Stimulated activated effector memory CD8-positive, alpha-beta T cell treated with anti-CD3 and anti-CD28 coated beads, Interleukin-12 subunit alpha, Interleukin-12 subunit beta, amount 100 ng/mL, for 72 hours (primary cell): ENCODE data around the gene SAMD4A.
"Not testable (repeated sequence)": the region's sequence is repeated elsewhere in the genome, so short reads cannot be mapped to it uniquely, and the experiment has no call there.

ENCODE experiments used
- ATAC-seq: fragments of 150-1000 bp; cut with Tn5 transposase; 2 replicates; pipeline ENCODE4 v1.10.0; 2021
- DNase-seq, 2 donors: peaks; one replicate each; pipeline ENCODE4 v3.0.0; 2021 to 2022; ENCODE audit warnings: low spot score in 2 of 2
- H3K27ac Mint-ChIP-seq: one replicate; pipeline ENCODE4 v1.8.0; 2022; ENCODE audit warnings: mild to moderate bottlenecking, mixed read lengths
- H3K36me3 Mint-ChIP-seq: one replicate; pipeline ENCODE4 v1.8.0; 2022; ENCODE audit warnings: mild to moderate bottlenecking, mixed read lengths
- H3K4me1 Mint-ChIP-seq: one replicate; pipeline ENCODE4 v1.8.0; 2022; ENCODE audit warnings: mixed read lengths
- H3K4me3 Mint-ChIP-seq: one replicate; pipeline ENCODE4 v1.8.0; 2022; ENCODE audit warnings: mild to moderate bottlenecking, mixed read lengths
- H3K9me3 Mint-ChIP-seq: one replicate; pipeline ENCODE4 v1.8.0; 2022; ENCODE audit warnings: mixed read lengths

The SAMD4A gene

DNA sequence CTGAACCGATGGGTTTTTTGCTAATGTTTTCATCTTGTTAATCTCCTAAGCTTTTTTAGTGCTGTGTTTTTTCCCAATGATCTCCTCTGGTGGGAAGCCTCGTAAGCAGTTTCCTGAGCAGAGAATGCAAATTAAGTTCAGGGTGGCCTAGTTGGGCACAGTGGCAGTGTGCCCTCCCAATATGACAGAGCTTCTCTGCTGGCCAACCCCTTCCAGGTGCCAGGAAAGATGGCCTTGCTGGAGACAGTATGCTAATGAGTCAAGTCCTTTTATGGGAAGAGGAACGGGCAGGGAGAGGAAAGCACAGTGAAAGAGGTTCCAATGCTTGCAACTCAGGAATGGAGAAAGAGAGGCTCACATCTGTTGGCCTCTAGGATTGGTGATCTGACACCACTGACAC is 219.9 kb downstream of the SAMD4A start:
- Mint-ChIP-seq H3K4me1 (no peaks in the 10 kb centered on the region), H3K9me3 (no peaks in the 10 kb centered on the region), H3K27ac (no peak overlapping the region), H3K4me3 (no peak overlapping the region), H3K36me3 (no peaks in the 10 kb centered on the region)
- no peak for DNase-seq
- ATAC-seq = no peak

DNA sequence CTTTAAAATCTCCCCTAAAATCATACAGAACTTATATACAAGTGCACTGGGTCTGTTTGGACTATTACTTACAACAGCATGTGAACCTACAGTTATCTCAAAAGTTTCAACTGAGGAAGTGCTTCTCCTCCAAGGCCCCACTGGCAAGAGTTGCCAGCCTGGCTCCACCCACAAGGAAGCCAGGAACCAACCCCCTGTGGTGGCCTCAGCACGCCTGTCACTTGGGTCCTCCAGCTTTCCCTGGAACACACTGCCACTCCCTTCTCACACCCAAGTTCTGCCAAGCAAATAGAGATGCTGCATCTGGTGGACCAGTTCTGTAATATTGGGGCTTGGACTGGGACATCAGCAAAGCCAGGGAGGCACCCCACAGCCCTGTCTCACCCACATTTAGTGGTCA is 220.3 kb downstream of the SAMD4A start:
- DNase-seq (no peak), ATAC-seq (no peak)
- H3K27ac Mint-ChIP-seq = no peak overlapping the region
- H3K4me3 Mint-ChIP-seq = no peak overlapping the region
- no peaks in the 10 kb centered on the region for H3K4me1 Mint-ChIP-seq
- H3K9me3 Mint-ChIP-seq = no peaks in the 10 kb centered on the region
- H3K36me3 Mint-ChIP-seq = no peaks in the 10 kb centered on the region

DNA sequence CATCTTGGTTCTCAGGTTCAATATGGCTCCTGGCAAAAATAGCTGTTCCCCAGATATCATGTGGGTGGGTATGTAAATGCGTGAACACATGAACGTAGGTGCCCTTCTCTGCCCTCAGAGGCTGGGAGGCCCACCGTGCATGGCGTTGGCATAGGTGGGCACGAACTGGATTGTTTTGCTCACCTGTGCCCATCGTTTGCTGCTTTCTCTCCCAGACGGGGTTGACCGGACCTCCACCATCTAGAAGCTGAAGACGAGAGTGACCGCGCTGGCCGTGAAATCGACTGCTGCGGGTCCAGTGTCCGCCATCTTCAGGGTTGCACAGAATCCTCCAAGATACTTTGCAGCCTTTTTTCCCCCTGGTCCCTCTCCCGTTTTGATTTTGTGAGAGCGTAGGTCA is 221.8 kb downstream of the SAMD4A start:
- Mint-ChIP-seq H3K9me3 (no peaks in the 10 kb centered on the region), H3K4me3 (no peak overlapping the region), H3K27ac (no peak overlapping the region), H3K36me3 (no peaks in the 10 kb centered on the region), H3K4me1 (no peaks in the 10 kb centered on the region)
- ATAC-seq = no peak
- DNase-seq = no peak

DNA sequence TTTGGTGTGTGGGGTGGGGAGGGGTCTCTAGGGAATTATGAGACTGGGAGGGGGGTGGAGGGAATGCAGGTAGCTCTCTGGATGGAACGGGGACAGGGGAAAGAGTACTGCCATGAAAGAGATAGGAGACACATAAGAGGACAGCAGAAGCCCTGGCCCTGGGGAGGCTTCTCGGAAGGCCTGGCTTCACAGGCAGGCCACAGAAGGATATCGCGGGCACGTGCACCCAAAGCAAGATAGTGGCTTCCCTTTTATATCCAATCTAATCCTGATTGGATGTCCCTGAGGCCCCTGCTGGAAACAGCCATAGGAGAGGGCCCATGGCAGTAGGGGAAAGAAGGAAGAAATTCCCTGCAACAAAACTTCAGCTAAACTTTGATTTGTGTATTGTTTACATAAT is 222.2 kb downstream of the SAMD4A start:
- H3K9me3 Mint-ChIP-seq = no peaks in the 10 kb centered on the region
- no peak for DNase-seq

DNA sequence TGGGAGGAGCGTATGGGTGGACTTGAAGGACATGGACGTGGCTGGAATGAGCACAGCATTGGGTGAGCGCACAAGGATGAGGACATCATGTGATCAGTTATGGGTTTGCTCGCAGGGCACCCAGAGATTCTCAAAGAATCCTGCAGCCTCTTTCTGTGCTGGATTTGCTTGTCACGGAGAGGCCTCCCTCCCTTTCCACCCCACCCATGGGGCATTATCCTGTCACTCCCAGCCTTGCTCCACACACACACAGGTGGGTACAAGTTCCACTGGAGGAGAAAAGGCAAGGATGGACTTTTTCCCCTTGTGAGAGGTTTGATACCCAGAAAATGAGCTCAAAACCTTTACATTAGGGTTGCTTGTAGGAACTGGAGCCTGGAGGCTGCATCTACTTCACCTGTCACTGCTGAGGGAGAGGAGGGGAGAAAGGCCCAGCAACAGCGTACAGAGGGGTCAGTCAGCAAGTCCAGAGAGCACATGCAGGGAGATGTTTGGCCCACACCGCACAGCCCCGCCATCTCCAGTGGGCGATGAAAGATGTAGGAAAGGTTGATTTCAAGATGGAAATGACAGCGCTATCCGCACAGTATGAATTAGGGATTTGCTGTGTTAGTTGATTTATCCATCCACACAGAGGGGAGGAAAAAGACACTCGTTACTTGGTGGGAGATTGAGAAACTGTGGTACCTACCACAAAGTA is 223.0 kb downstream of the SAMD4A start:
- DNase-seq (no peak), ATAC-seq (no peak)
- H3K27ac Mint-ChIP-seq = no peak overlapping the region
- no peaks in the 10 kb centered on the region for H3K9me3 Mint-ChIP-seq
- H3K36me3 Mint-ChIP-seq = no peaks in the 10 kb centered on the region
- H3K4me3 Mint-ChIP-seq = no peak overlapping the region
- H3K4me1 Mint-ChIP-seq = no peaks in the 10 kb centered on the region

More for the DNA sequence above, 222.2 kb downstream of the SAMD4A start:
- ATAC-seq = no peak
- H3K36me3 Mint-ChIP-seq = no peaks in the 10 kb centered on the region
- H3K27ac Mint-ChIP-seq = no peak overlapping the region
- no peak overlapping the region for H3K4me3 Mint-ChIP-seq
- H3K4me1 Mint-ChIP-seq = no peaks in the 10 kb centered on the region

DNA sequence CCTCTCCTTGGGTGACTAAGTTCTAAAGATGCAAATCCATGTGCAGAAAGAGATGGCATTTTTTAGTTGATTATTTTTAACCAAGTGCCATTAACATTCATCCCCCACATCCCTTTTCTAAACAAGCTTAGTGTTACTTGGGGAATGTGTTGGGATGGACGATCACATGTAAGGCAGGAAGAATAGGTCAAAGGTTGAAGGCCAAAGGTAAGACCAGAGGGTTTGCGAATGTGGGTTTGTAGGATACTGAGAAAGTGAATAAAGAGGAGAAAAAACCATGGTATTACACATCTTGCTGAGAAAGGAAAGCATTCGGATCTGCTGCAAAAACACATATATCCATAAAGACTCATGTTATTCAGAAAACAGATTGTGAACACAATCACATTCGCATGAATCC is 224.1 kb downstream of the SAMD4A start:
- Mint-ChIP-seq H3K36me3 (no peaks in the 10 kb centered on the region), H3K4me3 (no peak overlapping the region), H3K9me3 (peaks cover 4% of the 10 kb centered on the region), H3K4me1 (no peaks in the 10 kb centered on the region), H3K27ac (no peak overlapping the region)
- DNase-seq = no peak
- ATAC-seq = no peak

DNA sequence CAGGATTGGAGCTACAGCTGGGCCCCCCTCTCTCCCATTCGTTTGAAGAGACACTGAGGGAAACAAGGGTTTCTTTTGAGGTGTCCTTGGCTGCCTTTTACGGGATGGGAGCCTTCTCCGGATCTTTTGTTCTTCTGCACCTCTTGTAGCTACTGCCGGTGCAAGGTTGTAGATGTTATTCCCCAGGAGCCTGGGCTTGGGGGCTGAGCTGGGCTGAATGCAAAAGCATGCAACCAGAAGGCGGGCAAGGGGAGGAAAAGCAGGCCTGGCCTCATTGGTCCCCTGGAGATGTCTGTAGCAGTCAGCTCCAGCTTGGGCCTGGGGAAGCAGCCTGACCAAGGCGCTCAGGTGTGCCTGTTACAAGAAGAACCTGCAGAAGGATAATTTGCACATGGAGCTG is 225.4 kb downstream of the SAMD4A start:
- ATAC-seq (no peak), DNase-seq (no peak)
- Mint-ChIP-seq H3K9me3 (peaks cover 4% of the 10 kb centered on the region), H3K27ac (no peak overlapping the region), H3K4me1 (no peaks in the 10 kb centered on the region), H3K36me3 (no peaks in the 10 kb centered on the region), H3K4me3 (no peak overlapping the region)

DNA sequence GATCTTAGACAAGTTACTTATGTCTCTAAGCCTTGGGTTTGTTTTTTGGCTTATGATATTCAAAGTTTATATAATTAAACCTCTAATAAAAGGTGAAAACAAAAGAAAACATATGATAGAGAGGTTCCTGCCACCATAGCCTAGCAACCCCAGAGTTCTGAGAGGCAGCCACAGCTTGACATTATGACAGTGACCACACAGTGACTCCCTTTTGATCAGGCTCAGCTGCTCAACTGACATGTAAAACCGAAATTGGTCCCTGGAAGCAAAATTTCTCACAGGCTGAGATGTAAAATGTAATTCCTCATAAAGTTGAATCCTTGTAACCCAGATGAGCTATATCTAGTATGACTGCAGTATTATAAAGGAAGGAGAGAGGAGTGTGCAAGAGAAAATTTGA is 227.2 kb downstream of the SAMD4A start:
- Mint-ChIP-seq H3K4me1 (no peaks in the 10 kb centered on the region), H3K36me3 (no peaks in the 10 kb centered on the region), H3K9me3 (peaks cover 4% of the 10 kb centered on the region), H3K4me3 (no peak overlapping the region), H3K27ac (no peak overlapping the region)
- ATAC-seq = no peak
- no peak for DNase-seq

DNA sequence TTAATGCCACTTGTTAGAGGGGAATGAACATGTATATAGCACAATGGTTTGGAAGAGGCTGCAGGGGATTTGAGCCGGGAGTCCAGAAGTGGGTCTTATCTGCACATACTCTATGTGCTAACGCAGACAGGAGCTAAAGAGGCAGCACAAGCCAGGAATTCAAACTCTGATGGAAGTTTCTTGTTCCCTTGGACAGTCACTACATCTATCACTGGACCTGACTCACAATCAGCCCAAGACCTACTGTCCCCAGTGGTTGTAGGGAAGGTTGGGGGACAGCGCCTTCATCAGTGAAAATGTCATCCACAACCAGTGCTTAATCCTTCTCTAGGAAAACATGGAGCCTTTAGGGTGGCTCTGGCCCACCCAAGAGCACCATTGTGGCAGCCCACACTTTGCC is 227.9 kb downstream of the SAMD4A start:
- no peak for DNase-seq
- H3K27ac Mint-ChIP-seq = no peak overlapping the region
- no peaks in the 10 kb centered on the region for H3K4me1 Mint-ChIP-seq
- H3K9me3 Mint-ChIP-seq = peaks cover 4% of the 10 kb centered on the region
- H3K36me3 Mint-ChIP-seq = no peaks in the 10 kb centered on the region
- H3K4me3 Mint-ChIP-seq = no peak overlapping the region
- no peak for ATAC-seq

DNA sequence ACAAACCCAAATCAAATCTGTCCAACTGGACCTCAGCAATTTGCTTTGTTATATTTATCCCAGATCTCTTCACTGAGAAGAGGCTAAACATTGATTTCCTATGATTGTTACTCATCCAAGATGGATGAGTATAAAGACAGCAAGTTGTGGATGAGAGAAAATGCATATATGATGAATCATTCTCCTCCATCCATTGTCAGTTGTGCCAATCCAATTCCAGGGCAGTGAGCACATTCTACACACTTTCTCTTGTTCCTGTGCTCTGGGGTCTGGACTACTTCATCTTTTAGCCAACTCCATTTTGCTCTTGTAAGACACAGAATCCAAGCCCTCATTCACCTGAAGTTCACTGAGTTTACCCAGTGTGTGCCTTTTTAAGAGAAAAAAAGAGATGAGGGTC is 230.0 kb downstream of the SAMD4A start:
- H3K4me1 Mint-ChIP-seq = no peaks in the 10 kb centered on the region
- H3K27ac Mint-ChIP-seq = no peak overlapping the region
- H3K4me3 Mint-ChIP-seq = no peak overlapping the region

DNA sequence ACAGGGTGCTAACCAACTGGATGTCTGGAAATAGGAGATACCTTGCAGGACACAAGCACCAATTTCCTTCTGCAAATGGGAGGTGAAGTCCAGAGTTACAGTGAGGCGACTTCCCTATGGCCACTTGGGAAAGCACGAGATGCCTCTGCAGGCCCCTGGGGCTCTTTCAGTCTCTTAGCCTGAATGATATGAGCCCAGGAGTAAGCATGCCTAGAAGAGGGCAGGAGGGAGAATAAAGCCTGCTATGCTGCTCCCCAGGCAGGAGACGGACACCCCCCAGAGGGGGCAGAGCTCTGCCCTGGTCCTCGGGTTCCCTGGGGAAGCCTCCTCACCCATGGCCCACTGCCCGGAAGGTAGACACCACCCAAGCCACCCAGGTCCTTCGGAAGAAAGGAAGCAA is 230.6 kb downstream of the SAMD4A start:
- Mint-ChIP-seq H3K4me1 (no peaks in the 10 kb centered on the region), H3K9me3 (peaks cover 4% of the 10 kb centered on the region), H3K4me3 (no peak overlapping the region), H3K36me3 (no peaks in the 10 kb centered on the region), H3K27ac (no peak overlapping the region)
- DNase-seq = no peak
- no peak for ATAC-seq

More for the DNA sequence above, 230.0 kb downstream of the SAMD4A start:
- H3K36me3 Mint-ChIP-seq = no peaks in the 10 kb centered on the region
- ATAC-seq (no peak), DNase-seq (no peak)
- H3K9me3 Mint-ChIP-seq = peaks cover 4% of the 10 kb centered on the region

DNA sequence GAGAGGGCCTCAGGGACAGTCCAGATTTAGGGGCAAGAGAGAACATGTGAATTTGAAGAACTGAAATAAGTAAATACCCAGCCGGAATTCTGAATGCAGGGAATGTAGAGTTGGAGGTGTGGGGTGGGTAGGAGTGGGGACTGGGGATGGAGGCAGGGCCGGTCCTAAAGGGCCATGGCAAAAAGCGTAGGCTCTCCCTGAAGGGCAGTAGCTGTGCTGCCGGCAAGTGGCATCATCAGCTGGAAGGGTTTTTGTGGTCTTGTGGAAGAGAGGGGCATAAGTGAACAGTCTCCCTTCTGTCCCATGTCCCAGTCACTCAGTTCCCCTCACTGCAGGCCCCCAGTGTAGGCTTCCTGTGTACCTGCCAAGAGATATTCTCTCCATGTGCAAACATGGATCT is 231.1 kb downstream of the SAMD4A start:
- Mint-ChIP-seq H3K36me3 (no peaks in the 10 kb centered on the region), H3K4me3 (no peak overlapping the region), H3K9me3 (peaks cover 4% of the 10 kb centered on the region), H3K27ac (no peak overlapping the region), H3K4me1 (no peaks in the 10 kb centered on the region)
- ATAC-seq = no peak
- no peak for DNase-seq

DNA sequence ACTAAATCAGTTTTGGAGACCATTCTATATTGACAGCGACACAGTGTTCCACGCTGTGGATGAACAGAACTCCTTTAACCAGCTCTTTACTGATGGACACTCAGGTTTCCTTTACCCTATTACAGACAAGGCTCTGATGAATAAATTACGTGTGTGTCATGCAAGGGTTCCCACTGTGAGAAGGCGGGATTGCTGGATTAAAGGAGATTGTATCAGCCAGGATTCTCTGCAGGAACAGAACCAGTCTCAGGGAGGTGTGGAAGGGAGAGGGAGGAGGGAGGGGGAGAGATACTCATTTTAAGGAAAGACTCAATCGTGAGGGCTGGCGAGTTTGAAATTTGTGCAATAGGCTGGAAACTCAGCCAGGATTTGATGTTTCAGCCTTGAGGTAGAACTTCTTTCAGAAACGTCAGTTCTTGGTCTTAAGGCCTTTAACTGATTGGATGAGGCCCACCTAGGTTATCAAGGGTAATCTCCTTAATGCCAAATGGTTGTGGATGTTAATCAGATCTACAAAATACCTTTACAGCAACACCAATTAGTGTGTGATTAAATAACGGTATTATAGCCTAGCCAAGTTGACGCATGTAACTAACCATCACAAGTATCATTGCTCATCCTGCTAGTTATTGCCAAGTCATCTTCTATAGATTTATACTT is 231.7 kb downstream of the SAMD4A start:
- DNase-seq = no peak

DNA sequence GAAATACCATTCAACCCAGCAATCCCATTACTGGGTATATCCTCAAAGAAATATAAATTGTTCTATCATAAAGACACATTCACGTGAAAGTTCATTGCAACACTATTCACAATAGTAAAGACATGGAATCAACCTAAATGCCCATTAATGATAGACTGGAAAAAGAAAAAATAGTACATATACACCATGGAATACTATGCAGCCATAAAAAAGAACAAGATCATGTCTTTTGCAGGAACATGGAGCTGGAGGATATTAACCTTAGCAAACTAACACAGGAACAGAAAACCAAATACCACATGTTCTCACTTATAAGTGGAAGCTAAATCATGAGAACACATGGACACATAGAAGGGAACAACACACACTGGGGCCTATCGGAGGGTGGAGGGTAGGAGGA is 234.6 kb downstream of the SAMD4A start:
- not testable (repeated sequence) for H3K36me3 Mint-ChIP-seq, DNase-seq, H3K27ac Mint-ChIP-seq, H3K9me3 Mint-ChIP-seq, ATAC-seq, H3K4me3 Mint-ChIP-seq
- H3K4me1 Mint-ChIP-seq = peaks cover 12% of the 10 kb centered on the region

More for the DNA sequence above, 231.7 kb downstream of the SAMD4A start:
- no peaks in the 10 kb centered on the region for H3K4me1 Mint-ChIP-seq
- H3K27ac Mint-ChIP-seq = no peak overlapping the region
- no peak overlapping the region for H3K4me3 Mint-ChIP-seq
- no peak for ATAC-seq
- no peaks in the 10 kb centered on the region for H3K36me3 Mint-ChIP-seq
- peaks cover 4% of the 10 kb centered on the region for H3K9me3 Mint-ChIP-seq

DNA sequence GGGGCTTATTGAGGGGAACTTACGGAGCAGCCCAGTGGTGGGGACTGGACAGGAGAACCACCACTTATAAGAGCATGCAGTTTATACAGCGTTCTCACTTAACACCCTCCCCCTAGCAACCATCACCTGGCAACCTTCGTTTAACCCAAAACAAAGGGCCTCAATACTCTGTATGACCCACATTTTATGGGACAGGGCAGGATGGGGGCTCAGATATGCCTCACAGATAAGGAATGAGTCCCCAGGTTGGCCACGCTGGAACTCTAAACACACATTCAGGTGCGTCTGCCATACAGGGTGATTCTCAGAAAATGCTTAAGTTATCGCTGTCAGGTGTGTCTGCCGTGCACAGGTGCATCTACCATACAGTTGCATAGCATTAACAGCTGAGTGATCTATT is 236.5 kb downstream of the SAMD4A start:
- H3K4me3 Mint-ChIP-seq = no peak overlapping the region
- H3K9me3 Mint-ChIP-seq = no peaks in the 10 kb centered on the region
- DNase-seq (no peak), ATAC-seq (no peak)
- no peaks in the 10 kb centered on the region for H3K36me3 Mint-ChIP-seq
- peaks cover 12% of the 10 kb centered on the region for H3K4me1 Mint-ChIP-seq
- no peak overlapping the region for H3K27ac Mint-ChIP-seq

DNA sequence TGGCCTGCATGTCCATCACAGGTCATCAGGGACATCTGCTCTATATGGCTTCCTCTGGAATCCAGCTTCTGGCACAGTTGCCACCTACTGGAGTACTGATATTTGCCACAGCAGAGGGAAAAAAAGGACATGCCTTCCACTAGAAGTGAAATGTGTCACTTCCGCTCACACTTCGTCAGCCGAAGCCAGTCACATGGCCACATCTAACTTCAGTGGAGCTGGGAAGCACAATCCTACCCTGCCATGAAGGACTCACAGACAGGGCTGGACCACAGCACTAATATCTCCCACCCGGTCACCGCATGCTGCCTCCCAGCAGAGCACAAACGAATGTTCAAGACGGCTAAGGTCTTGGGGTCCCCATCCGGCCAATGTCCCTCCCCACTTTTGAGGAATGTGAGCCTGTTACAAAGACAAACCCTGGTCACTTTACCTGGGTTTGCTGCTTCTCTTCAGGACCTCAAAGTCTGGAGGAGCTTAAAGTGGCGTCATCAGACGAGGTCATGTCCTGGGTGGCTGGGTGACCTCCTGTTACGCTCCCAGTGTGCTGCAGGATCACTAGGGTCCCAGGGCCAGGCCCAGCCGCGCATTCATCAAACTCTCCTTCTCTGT is 237.1 kb downstream of the SAMD4A start:
- DNase-seq (no peak), ATAC-seq (no peak)
- H3K4me1 Mint-ChIP-seq = peaks cover 12% of the 10 kb centered on the region
- H3K36me3 Mint-ChIP-seq = no peaks in the 10 kb centered on the region
- no peaks in the 10 kb centered on the region for H3K9me3 Mint-ChIP-seq
- no peak overlapping the region for H3K4me3 Mint-ChIP-seq
- no peak overlapping the region for H3K27ac Mint-ChIP-seq
